ENCODE measurements around the gene ABCA5. TPM values are rescaled to one million over a fixed set of nuclear protein-coding genes. Genes with fewer than 3 reads are reported as not detected.
A peak's percentile ranks its signal among the peaks of the same experiment; 100 is the strongest.

ABCA5 gene
- total and polyA plus RNA-seq, 2 of the 13 experiments (the other 11 are each of a cell fraction or from before 2014, with no cell fraction given): 9.7 to 10.1 TPM

DNA sequence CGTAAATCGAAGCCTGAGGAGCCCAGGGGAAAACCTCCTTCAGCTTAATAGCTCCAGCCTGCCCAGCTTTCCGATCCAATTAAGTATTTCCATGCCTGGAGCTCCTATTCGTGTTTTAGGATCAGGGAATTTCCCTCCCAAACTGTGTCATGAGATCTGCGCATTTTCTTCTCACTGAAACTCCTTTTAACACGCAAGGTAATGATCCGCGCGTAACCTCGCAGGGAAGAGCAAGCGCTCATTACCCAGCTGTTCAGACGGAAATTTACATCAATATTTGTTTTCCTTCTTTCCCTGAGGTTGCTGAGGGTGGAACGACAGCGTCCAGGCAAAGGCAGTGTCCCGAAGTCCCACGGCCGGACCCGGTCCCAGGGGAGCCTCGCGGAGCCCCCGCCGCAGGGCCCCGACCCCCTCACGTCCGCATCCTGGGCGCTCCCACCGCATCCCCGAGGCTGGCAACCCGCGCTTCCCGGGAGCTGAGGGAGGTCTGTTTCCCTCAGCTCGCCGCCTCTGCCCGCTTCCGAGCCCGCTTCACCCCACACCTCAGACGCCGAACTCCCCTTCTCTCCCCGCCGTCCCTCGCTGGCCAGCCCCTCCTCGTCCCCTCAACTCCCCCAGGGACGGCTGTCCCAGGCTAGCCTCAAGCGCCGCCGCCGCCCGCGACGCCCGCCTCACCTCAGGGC is 415 bp downstream of the ABCA5 start (continued):
- TF ChIP-seq MYNN (CRISPR knock-in tag; IDR thresholded peaks at IDR 0.05; ENCODE audit: low read depth) (0 out of 2 replicates have a peak, but pooled peaks have one; percentile 4), RFX1 (IDR thresholded peaks at IDR 0.05) (no peak), ZFP36L1 (CRISPR knock-in tag; IDR thresholded peaks at IDR 0.05) (no peak), ZNF260 (CRISPR knock-in tag; IDR thresholded peaks at IDR 0.05; ENCODE audit: borderline replicate concordance, low read depth) (no peak), KLF11 (CRISPR knock-in tag; IDR thresholded peaks at IDR 0.05) (no peak), ZNF788 (CRISPR knock-in tag; IDR thresholded peaks at IDR 0.05; ENCODE audit: borderline replicate concordance) (no peak), XBP1 (CRISPR knock-in tag; IDR thresholded peaks at IDR 0.05) (no peak), HDAC2 (CRISPR knock-in tag; IDR thresholded peaks at IDR 0.05) (no peak), ZNF292 (CRISPR knock-in tag; IDR thresholded peaks at IDR 0.05; ENCODE audit: borderline replicate concordance, low read depth) (peak; percentile 56; the same call in 1 of the 2 replicates), ZNF660 (CRISPR knock-in tag; IDR thresholded peaks at IDR 0.05; ENCODE audit: borderline replicate concordance, low read depth) (no peak), KDM4B (CRISPR knock-in tag; IDR thresholded peaks at IDR 0.05) (no peak; the same call in 1 of the 2 replicates), ZNF891 (CRISPR knock-in tag; IDR thresholded peaks at IDR 0.05) (peak; percentile 8; the same call in 1 of the 2 replicates), MEF2D (CRISPR knock-in tag; IDR thresholded peaks at IDR 0.05) (no peak), RXRA (CRISPR knock-in tag; IDR thresholded peaks at IDR 0.05) (no peak; the same call in 1 of the 2 replicates), JUNB (CRISPR knock-in tag; IDR thresholded peaks at IDR 0.05; ENCODE audit: borderline replicate concordance) (no peak), ZNF354B (CRISPR knock-in tag; IDR thresholded peaks at IDR 0.05) (peak; percentile 18; the same call in 1 of the 2 replicates), PHF8 (CRISPR knock-in tag; IDR thresholded peaks at IDR 0.05) (0 out of 2 replicates have a peak, but pooled peaks have one; percentile 61), FOXJ3 (CRISPR knock-in tag; IDR thresholded peaks at IDR 0.05; ENCODE audit: borderline replicate concordance) (no peak), JARID2 (CRISPR knock-in tag; IDR thresholded peaks at IDR 0.05; ENCODE audit: insufficient replicate concordance) (no peak), ISX (CRISPR knock-in tag; conservative IDR thresholded peaks at IDR 0.05) (no peak), CHCHD3 (CRISPR knock-in tag; IDR thresholded peaks at IDR 0.05) (no peak), ZNF264 (CRISPR knock-in tag; IDR thresholded peaks at IDR 0.05) (no peak)
- TF ChIP-seq, protein P1, sequence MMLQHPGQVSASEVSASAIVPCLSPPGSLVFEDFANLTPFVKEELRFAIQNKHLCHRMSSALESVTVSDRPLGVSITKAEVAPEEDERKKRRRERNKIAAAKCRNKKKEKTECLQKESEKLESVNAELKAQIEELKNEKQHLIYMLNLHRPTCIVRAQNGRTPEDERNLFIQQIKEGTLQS (CRISPR knock-in tag; IDR thresholded peaks at IDR 0.05): no peak
- TF ChIP-seq, protein P2, sequence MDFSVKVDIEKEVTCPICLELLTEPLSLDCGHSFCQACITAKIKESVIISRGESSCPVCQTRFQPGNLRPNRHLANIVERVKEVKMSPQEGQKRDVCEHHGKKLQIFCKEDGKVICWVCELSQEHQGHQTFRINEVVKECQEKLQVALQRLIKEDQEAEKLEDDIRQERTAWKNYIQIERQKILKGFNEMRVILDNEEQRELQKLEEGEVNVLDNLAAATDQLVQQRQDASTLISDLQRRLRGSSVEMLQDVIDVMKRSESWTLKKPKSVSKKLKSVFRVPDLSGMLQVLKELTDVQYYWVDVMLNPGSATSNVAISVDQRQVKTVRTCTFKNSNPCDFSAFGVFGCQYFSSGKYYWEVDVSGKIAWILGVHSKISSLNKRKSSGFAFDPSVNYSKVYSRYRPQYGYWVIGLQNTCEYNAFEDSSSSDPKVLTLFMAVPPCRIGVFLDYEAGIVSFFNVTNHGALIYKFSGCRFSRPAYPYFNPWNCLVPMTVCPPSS (IDR thresholded peaks at IDR 0.05): no peak
- TF ChIP-seq, protein P3, sequence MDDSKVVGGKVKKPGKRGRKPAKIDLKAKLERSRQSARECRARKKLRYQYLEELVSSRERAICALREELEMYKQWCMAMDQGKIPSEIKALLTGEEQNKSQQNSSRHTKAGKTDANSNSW (CRISPR knock-in tag; IDR thresholded peaks at IDR 0.05; ENCODE audit: borderline replicate concordance): no peak
- TF ChIP-seq, protein P4, sequence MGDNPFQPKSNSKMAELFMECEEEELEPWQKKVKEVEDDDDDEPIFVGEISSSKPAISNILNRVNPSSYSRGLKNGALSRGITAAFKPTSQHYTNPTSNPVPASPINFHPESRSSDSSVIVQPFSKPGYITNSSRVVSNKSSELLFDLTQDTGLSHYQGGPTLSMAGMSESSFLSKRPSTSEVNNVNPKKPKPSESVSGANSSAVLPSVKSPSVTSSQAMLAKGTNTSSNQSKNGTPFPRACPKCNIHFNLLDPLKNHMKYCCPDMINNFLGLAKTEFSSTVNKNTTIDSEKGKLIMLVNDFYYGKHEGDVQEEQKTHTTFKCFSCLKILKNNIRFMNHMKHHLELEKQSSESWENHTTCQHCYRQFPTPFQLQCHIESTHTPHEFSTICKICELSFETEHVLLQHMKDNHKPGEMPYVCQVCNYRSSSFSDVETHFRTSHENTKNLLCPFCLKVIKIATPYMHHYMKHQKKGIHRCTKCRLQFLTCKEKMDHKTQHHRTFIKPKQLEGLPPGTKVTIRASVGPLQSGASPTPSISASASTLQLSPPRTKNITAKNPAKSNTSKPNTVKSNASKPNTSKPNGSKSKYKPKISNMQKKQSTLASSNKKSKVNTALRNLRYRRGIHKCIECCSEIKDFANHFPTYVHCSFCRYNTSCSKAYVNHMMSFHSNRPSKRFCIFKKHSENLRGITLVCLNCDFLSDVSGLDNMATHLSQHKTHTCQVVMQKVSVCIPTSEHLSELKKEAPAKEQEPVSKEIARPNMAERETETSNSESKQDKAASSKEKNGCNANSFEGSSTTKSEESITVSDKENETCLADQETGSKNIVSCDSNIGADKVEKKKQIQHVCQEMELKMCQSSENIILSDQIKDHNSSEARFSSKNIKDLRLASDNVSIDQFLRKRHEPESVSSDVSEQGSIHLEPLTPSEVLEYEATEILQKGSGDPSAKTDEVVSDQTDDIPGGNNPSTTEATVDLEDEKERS (CRISPR knock-in tag; IDR thresholded peaks at IDR 0.05): 0 out of 2 replicates have a peak, but pooled peaks have one; percentile 78
